Activated naive CD4-positive, alpha-beta T cell treated with anti-CD3 and anti-CD28 coated beads for 36 hours (primary cell): Measurements from ENCODE around the gene PARD3B. TPM values are rescaled to one million over a fixed set of nuclear protein-coding genes. Genes with fewer than 3 reads are reported as not detected.

Experiments
- CTCF ChIA-PET: fragments of 350-600 bp; sonication (Branson Sonifier 250); formaldehyde crosslinking; loops from one replicate; lab custom pipeline; 2021; ENCODE audit warnings: antibody characterized with exemption; lab: Charles Lee
- DNase-seq: peaks from one replicate; pipeline ENCODE4 v3.0.0-alpha.2; 2020
- H3K27ac Mint-ChIP-seq: one replicate; pipeline ENCODE4 v1.8.0; 2021; ENCODE audit warnings: mild to moderate bottlenecking, mixed read lengths
- H3K27me3 Mint-ChIP-seq: one replicate; pipeline ENCODE4 v1.8.0; 2021; ENCODE audit warnings: low read depth, mixed read lengths
- H3K36me3 Mint-ChIP-seq: one replicate; pipeline ENCODE4 v1.8.0; 2021; ENCODE audit warnings: low read depth, mixed read lengths
- H3K4me1 Mint-ChIP-seq: one replicate; pipeline ENCODE4 v1.8.0; 2021; ENCODE audit warnings: low read depth, mixed read lengths
- H3K4me3 Mint-ChIP-seq: one replicate; pipeline ENCODE4 v1.8.0; 2021; ENCODE audit warnings: mild to moderate bottlenecking, moderate library complexity, mixed read lengths
- H3K9me3 Mint-ChIP-seq: one replicate; pipeline ENCODE4 v1.8.0; 2021; ENCODE audit warnings: mixed read lengths
- intact Hi-C: fragments of 100-400 bp; cut with micrococcal nuclease; formaldehyde crosslinking; loops from one replicate; pipeline ENCODE4 v1.15.1; 2023
- total RNA-seq, 2 experiments: library from RNA; stranded (reverse); gene quantifications; one replicate each; pipeline ENCODE4 v1.2.3, GENCODE V29; 2021

PARD3B gene
- total RNA-seq, 2 experiments from 2014 or later: 0.15 to 0.43 TPM

GRCh38 chr2:204576362-204576979, 31.2 kb downstream of the PARD3B start:
- Mint-ChIP-seq H3K36me3 (no peaks in the 10 kb centered on the region), H3K27ac (no peak overlapping the region), H3K27me3 (peaks cover 3% of the 10 kb centered on the region), H3K9me3 (no peaks in the 10 kb centered on the region), H3K4me3 (no peak overlapping the region), H3K4me1 (no peaks in the 10 kb centered on the region)
- DNase-seq: no peak
- intact Hi-C loops: no loop called here
- CTCF ChIA-PET: no interaction called here

DNA sequence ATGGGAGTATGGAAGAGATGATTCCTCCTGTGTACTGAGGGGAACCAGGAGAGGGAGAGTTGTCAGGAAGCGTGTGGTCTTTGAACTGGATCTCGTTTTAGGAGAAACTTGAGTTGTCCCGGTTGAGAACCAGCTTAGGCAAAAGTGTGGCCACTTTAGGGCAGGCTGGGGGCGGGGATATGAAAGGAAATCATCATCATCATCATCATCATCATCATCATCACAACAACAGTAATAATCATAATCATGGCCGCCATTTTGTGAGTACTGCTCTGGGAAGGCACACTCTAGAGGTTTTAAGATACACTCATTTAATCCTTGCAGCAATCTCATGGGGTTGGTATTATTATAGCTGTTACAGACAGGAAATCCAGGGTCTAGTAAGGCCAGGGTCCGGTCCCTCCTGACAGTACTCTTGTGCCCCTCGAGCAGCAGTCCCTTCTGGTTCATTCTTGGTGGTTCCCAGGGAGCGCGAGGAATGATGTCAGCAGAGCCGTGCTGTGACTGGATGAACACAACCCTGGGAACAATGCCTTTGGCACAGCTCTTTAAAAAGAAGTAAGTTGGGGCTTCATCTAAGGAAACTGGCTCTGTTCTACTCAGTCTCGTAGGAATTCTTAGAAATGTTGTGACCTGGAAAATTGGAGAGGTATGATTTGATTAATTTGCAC, 33.8 kb downstream of the PARD3B start:
- intact Hi-C loops: no loop called here
- Mint-ChIP-seq H3K36me3 (no peaks in the 10 kb centered on the region), H3K27ac (no peak overlapping the region), H3K9me3 (no peaks in the 10 kb centered on the region), H3K4me1 (no peaks in the 10 kb centered on the region), H3K4me3 (no peak overlapping the region), H3K27me3 (peaks cover 5% of the 10 kb centered on the region)
- CTCF ChIA-PET: no interaction called here
- DNase-seq: no peak

- CTCF ChIA-PET: no interaction called here
Observed at GRCh38 chr2:204581946-204582345, 36.7 kb downstream of the PARD3B start.

DNA sequence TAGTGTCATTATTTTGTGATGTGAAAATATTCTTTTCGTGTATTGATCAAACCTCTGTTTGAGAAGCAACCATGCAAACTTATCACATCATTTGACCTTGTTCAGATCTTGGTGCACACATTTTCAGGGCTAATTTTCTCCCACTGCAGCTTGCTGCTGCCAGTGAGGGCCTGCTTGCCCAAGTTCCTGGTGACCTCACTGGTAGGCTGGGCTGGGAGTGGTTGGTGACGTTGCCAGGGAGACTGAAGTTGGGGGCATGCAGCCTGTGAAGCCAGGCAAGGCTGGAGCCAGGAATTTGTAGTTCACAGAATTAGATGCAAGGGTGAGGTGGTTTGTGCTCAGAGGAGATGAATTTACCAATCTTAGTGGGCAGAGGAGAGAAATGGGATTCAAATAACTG, 38.5 kb downstream of the PARD3B start:
- intact Hi-C loops: no loop called here
- Mint-ChIP-seq H3K27ac (no peak overlapping the region), H3K27me3 (peaks cover 5% of the 10 kb centered on the region), H3K4me1 (no peaks in the 10 kb centered on the region), H3K36me3 (no peaks in the 10 kb centered on the region), H3K9me3 (no peaks in the 10 kb centered on the region), H3K4me3 (no peak overlapping the region)
- CTCF ChIA-PET: interaction anchor here (0.6 kb wide), 1 partner anchor 62 kb away, joined by 3 read pairs; no protein-coding TSS in a partner anchor
- DNase-seq: no peak

More at GRCh38 chr2:204581946-204582345, 36.7 kb downstream of the PARD3B start:
- no peak for DNase-seq
- intact Hi-C loops: no loop called here
- Mint-ChIP-seq H3K27ac (no peak overlapping the region), H3K9me3 (no peaks in the 10 kb centered on the region), H3K4me3 (no peak overlapping the region), H3K27me3 (peaks cover 5% of the 10 kb centered on the region), H3K36me3 (no peaks in the 10 kb centered on the region), H3K4me1 (no peaks in the 10 kb centered on the region)

DNA sequence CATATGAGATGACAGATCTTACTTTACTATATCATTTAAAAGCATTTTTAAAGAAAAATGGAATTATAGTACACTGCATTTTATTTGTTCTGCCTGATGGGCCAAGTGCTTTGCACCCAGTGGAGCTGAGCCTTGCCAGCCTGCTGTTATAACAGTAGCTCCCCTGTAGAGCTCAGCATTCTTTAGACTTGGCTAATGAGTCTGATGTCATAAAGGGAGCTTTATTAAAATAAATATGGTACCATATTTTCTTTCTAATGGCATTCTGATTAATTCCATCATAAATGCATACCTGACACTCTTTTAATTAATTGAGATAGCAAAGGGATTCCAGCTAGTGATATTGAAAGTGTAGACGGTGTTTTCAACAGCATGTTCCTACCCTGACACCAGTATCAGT, 40.7 kb downstream of the PARD3B start:
- no peak overlapping the region for H3K4me3 Mint-ChIP-seq
- intact Hi-C loops: no loop called here
- H3K27me3 Mint-ChIP-seq: peaks cover 2% of the 10 kb centered on the region
- no peaks in the 10 kb centered on the region for H3K36me3 Mint-ChIP-seq
- H3K4me1 Mint-ChIP-seq: no peaks in the 10 kb centered on the region
- CTCF ChIA-PET: no interaction called here
- H3K27ac Mint-ChIP-seq: no peak overlapping the region
- DNase-seq: no peak
- H3K9me3 Mint-ChIP-seq: no peaks in the 10 kb centered on the region

DNA sequence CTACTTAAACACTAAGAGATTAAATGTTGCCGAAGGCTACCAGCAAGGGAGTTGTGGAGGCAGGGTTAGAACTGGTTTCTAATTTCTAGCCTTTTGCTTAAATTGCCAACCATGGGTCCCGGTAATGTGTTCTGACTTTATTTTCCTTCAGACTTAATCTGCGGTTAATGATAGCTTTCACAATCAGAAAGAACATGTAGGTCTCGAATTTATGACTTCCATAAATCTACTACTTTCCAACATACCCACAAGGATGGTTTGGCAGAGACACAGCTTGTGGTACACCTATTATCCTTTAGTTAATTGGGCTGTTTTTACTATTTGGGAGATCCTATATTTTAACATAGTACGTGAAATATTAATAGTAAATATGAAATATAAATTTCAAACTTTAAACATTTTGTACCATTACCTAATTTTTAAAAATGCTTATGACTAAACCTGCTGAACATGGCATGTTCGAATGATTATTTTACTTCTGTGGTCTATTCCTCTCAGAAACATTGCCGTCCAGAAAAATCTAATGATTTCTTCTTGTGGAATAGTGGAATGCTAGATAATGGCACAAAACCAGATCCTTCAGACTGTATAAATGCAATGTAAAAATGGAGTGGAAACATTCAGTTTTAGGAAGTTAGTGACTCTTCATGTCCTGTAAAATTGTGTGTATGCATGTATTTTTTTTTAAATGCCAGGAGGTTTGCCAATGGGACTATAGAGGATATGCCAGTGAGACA, 41.3 kb downstream of the PARD3B start:
- CTCF ChIA-PET: no interaction called here
- H3K4me3 Mint-ChIP-seq: no peak overlapping the region
- DNase-seq: no peak

GRCh38 chr2:204590063-204590462, 44.8 kb downstream of the PARD3B start:
- DNase-seq: no peak
- CTCF ChIA-PET: no interaction called here
- no peaks in the 10 kb centered on the region for H3K9me3 Mint-ChIP-seq
- H3K36me3 Mint-ChIP-seq: no peaks in the 10 kb centered on the region
- H3K27ac Mint-ChIP-seq: no peak overlapping the region
- intact Hi-C loops: no loop called here
- no peak overlapping the region for H3K4me3 Mint-ChIP-seq
- peaks cover 3% of the 10 kb centered on the region for H3K27me3 Mint-ChIP-seq
- no peaks in the 10 kb centered on the region for H3K4me1 Mint-ChIP-seq

More for the DNA sequence above, 41.3 kb downstream of the PARD3B start:
- Mint-ChIP-seq H3K27me3 (peaks cover 2% of the 10 kb centered on the region), H3K36me3 (no peaks in the 10 kb centered on the region), H3K4me1 (no peaks in the 10 kb centered on the region), H3K9me3 (no peaks in the 10 kb centered on the region), H3K27ac (no peak overlapping the region)
- intact Hi-C loops: no loop called here

GRCh38 chr2:204591225-204591624, 46.0 kb downstream of the PARD3B start:
- CTCF ChIA-PET: no interaction called here
- DNase-seq: no peak
- no peak overlapping the region for H3K4me3 Mint-ChIP-seq
- H3K27ac Mint-ChIP-seq: no peak overlapping the region
- H3K36me3 Mint-ChIP-seq: no peaks in the 10 kb centered on the region
- H3K4me1 Mint-ChIP-seq: no peaks in the 10 kb centered on the region
- H3K9me3 Mint-ChIP-seq: no peaks in the 10 kb centered on the region
- intact Hi-C loops: no loop called here
- peaks cover 3% of the 10 kb centered on the region for H3K27me3 Mint-ChIP-seq

DNA sequence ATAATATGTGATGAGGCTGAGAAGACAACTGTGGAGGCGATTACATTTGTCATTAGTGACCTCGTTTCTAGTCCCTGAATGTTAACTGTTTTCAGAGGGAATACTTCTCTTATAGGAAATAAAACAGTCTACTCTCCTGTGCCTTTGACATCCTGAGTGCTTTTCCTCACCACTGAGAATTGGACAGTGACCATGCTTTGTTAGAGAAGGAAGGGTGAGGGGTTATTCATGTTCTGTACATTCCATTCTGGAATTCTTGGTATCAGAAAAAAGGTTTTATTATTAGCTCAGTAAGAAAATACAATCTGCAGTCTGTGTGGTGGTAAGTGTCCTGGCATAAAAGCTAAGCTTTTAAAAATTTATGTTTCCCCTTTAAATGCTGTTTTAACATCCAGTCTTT, 58.8 kb downstream of the PARD3B start:
- Mint-ChIP-seq H3K9me3 (no peaks in the 10 kb centered on the region), H3K27me3 (peaks cover 11% of the 10 kb centered on the region), H3K36me3 (no peaks in the 10 kb centered on the region), H3K4me3 (no peak overlapping the region), H3K27ac (no peak overlapping the region), H3K4me1 (no peaks in the 10 kb centered on the region)
- DNase-seq: no peak
- CTCF ChIA-PET: interaction anchor here (0.6 kb wide), 1 partner anchor 87 kb away, joined by 3 read pairs; no protein-coding TSS in a partner anchor
- intact Hi-C loops: no loop called here

DNA sequence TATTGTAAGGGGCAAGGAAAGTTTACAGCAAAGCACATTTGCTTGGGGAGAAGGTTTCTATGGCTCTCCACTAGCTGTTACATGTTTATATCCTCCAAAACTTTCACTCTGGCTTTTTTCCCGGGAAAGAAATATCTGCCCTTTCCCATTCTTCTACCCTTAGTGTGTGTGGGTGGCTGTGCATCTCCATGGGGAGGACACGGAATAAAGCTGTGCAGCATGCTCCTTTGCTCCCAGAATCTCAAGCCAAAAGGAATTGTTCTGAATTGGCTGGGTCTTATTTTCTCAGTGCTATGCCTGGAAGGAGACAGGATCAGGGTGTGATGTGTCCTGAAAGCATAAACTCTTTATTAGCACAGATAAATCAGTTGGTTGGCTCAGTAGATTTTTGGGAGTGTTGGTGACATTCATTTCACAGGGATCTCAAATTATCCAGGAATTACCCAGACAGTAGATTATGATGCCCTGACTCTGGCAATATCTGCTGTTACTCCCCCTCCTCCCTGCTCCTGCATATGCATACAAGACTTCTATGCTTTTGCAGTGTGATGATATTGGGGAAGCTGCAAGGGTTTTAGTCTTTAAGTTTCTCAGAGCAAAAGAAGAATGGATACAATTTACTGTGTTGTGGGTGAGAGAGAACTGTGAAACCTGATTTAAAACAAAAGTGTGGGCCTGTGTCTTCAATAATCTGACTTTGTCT, 63.1 kb downstream of the PARD3B start:
- Mint-ChIP-seq H3K27ac (no peak overlapping the region), H3K27me3 (no peaks in the 10 kb centered on the region), H3K4me3 (no peak overlapping the region), H3K36me3 (no peaks in the 10 kb centered on the region), H3K4me1 (no peaks in the 10 kb centered on the region), H3K9me3 (no peaks in the 10 kb centered on the region)
- intact Hi-C loops: no loop called here
- DNase-seq: no peak
- CTCF ChIA-PET: no interaction called here

DNA sequence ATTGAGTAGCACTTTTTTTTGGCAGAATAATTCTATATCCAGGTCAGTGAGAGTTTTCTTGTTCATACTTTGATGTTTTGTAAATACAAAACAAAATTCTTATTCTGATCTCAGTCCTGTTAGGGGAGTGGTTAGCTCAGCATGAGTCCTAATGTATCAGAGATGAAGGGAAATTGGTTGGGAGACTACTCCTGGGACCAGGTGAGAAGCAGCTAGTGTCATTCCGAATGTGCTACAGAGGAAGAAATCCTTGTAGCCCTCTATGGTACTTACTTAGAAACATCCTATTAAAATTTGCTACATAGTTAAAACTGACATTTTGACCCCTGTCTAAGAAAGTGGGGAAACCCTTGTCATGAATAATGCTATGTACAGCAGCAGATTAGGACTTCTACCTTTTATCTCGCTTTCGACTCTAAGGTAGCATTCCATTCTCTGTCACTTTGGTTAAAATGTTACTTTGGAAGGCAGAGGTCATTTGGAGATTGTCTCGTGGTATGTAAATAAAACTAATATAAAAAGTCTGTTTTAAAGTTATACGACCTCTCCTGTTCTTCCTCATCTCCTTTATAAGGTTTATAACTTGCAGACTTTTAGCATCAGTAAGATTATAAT, 65.8 kb downstream of the PARD3B start:
- no peak for DNase-seq
- Mint-ChIP-seq H3K27ac (no peak overlapping the region), H3K27me3 (no peaks in the 10 kb centered on the region), H3K4me3 (no peak overlapping the region), H3K9me3 (no peaks in the 10 kb centered on the region), H3K36me3 (no peaks in the 10 kb centered on the region), H3K4me1 (no peaks in the 10 kb centered on the region)
- intact Hi-C loops: no loop called here
- CTCF ChIA-PET: no interaction called here

- intact Hi-C loops: no loop called here
- Mint-ChIP-seq H3K36me3 (no peaks in the 10 kb centered on the region), H3K27ac (no peak overlapping the region), H3K4me3 (no peak overlapping the region), H3K9me3 (no peaks in the 10 kb centered on the region), H3K27me3 (no peaks in the 10 kb centered on the region), H3K4me1 (no peaks in the 10 kb centered on the region)
- DNase-seq: no peak
- CTCF ChIA-PET: no interaction called here
Observed at GRCh38 chr2:204611764-204612163, 66.5 kb downstream of the PARD3B start.
